ENCODE measurements around the gene KMT2D. TPM values are rescaled to one million over a fixed set of nuclear protein-coding genes. Genes with fewer than 3 reads are reported as not detected.
A peak's percentile ranks its signal among the peaks of the same experiment; 100 is the strongest.

KMT2D gene
- total and polyA plus RNA-seq, 2 experiments from 2014 or later: 17.6 to 120 TPM

DNA sequence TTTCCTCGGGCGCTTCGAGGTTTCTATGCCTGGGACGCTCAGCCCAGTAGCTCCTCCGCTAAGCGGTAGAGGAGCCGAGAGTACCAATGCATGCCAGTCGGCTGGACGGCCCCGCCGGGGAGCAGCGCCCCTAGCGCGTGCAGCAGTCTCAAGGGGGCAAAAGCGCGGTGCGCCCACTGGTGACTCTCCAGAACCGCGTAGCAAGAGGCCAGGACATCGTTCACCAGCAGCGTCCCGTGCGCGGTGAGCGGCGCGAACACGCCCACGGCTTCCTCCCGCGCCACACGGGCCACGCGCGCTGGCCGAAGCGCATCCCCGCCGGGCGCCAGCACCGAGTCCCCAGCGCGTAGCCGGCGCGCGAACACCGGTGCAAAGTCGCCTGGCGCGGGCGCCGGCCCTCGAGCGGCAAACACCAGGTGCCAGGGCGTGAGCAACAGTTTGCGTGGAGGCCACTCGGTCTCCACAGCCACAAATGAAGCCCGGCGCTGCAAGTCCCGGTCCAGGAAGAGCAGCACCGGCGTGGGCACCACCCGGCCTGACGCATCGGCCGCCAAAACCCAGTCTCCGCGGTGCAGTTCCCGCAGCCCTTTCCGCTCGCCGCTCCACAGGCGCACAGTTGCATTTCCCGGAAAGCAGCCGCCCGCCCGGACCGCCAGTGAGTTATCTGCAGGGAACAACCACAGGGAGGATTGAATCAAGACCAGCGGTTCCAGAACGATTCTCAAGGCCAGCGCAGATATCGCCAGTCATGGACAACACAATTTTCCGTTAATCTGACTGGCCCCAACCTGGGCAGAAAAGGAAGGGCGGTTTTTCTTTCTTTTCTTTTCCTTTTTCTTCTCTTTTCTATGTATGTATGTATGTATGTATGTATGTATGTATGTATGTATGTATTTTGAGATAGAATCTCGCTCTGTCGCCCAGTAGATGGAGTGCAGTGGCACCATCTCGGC is 29.5 kb upstream of the KMT2D start (continued):
- TF ChIP-seq, protein P1, sequence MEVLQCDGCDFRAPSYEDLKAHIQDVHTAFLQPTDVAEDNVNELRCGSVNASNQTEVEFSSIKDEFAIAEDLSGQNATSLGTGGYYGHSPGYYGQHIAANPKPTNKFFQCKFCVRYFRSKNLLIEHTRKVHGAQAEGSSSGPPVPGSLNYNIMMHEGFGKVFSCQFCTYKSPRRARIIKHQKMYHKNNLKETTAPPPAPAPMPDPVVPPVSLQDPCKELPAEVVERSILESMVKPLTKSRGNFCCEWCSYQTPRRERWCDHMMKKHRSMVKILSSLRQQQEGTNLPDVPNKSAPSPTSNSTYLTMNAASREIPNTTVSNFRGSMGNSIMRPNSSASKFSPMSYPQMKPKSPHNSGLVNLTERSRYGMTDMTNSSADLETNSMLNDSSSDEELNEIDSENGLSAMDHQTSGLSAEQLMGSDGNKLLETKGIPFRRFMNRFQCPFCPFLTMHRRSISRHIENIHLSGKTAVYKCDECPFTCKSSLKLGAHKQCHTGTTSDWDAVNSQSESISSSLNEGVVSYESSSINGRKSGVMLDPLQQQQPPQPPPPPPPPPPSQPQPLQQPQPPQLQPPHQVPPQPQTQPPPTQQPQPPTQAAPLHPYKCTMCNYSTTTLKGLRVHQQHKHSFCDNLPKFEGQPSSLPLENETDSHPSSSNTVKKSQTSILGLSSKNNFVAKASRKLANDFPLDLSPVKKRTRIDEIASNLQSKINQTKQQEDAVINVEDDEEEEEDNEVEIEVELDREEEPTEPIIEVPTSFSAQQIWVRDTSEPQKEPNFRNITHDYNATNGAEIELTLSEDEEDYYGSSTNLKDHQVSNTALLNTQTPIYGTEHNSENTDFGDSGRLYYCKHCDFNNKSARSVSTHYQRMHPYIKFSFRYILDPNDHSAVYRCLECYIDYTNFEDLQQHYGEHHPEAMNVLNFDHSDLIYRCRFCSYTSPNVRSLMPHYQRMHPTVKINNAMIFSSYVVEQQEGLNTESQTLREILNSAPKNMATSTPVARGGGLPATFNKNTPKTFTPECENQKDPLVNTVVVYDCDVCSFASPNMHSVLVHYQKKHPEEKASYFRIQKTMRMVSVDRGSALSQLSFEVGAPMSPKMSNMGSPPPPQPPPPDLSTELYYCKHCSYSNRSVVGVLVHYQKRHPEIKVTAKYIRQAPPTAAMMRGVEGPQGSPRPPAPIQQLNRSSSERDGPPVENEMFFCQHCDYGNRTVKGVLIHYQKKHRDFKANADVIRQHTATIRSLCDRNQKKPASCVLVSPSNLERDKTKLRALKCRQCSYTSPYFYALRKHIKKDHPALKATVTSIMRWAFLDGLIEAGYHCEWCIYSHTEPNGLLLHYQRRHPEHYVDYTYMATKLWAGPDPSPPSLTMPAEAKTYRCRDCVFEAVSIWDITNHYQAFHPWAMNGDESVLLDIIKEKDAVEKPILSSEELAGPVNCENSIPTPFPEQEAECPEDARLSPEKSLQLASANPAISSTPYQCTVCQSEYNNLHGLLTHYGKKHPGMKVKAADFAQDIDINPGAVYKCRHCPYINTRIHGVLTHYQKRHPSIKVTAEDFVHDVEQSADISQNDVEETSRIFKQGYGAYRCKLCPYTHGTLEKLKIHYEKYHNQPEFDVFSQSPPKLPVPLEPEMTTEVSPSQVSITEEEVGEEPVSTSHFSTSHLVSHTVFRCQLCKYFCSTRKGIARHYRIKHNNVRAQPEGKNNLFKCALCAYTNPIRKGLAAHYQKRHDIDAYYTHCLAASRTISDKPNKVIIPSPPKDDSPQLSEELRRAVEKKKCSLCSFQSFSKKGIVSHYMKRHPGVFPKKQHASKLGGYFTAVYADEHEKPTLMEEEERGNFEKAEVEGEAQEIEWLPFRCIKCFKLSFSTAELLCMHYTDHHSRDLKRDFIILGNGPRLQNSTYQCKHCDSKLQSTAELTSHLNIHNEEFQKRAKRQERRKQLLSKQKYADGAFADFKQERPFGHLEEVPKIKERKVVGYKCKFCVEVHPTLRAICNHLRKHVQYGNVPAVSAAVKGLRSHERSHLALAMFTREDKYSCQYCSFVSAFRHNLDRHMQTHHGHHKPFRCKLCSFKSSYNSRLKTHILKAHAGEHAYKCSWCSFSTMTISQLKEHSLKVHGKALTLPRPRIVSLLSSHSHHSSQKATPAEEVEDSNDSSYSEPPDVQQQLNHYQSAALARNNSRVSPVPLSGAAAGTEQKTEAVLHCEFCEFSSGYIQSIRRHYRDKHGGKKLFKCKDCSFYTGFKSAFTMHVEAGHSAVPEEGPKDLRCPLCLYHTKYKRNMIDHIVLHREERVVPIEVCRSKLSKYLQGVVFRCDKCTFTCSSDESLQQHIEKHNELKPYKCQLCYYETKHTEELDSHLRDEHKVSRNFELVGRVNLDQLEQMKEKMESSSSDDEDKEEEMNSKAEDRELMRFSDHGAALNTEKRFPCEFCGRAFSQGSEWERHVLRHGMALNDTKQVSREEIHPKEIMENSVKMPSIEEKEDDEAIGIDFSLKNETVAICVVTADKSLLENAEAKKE (CRISPR knock-in tag; IDR thresholded peaks at IDR 0.05): no peak
- TF ChIP-seq POLR2AphosphoS5 (IDR thresholded peaks at IDR 0.05; ENCODE audit: low read depth) (no peak), EZH2phosphoT487 (IDR thresholded peaks at IDR 0.05; ENCODE audit: unreplicated experiment) (peak; percentile 82)

DNA sequence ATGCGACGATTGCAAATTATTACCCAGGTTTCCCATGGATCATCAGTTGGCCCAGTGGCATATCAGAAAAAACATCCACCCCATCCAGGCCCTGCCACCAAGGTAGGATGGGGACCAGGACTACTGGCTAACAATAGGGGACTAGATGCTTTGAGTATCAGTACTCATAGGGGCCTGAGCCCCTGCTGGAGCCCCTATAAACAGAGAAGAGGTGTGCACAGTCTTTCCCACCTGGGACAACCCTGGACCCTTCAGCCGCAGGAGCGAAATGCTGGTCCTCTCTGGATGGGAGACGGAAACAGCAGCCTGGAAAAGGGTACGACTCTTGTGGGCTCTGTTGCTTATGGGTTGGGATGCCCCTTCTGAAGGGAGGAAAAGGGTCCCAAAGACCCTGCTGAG is 28.3 kb upstream of the KMT2D start:
- Mint-ChIP-seq H3K9me3 (no peaks in the 10 kb centered on the region), H3K27me3 (ENCODE audit: insufficient read depth, low read depth, poor library complexity) (peaks cover 67% of the 10 kb centered on the region), H3K4me1 (peaks cover 42% of the 10 kb centered on the region), H3K27ac (no peak overlapping the region), H3K36me3 (ENCODE audit: low read depth) (no peaks in the 10 kb centered on the region; the same call in 2 of the 3 replicates), H3K4me3 (peak overlapping the region; percentile 58; the same call in 2 of the 3 replicates)
- H3F3A ChIP-seq (replicated peaks; ENCODE audit: low read depth): peaks cover 12% of the 10 kb centered on the region; the same call in 1 of the 2 replicates
- H3K4me3 ChIP-seq: peak overlapping the region; percentile 49
- H3K27ac ChIP-seq (ENCODE audit: low read depth): no peak overlapping the region
- ATAC-seq (no peak), DNase-seq (ENCODE audit: low spot score) (no peak)
- peaks cover 36% of the 10 kb centered on the region for H3K4me1 ChIP-seq (ENCODE audit: insufficient read depth)
- peaks cover 11% of the 10 kb centered on the region for H4K20me1 ChIP-seq (replicated peaks; ENCODE audit: insufficient read depth)
- H3K36me3 ChIP-seq (ENCODE audit: insufficient read depth): no peaks in the 10 kb centered on the region
- H3K79me2 ChIP-seq (replicated peaks; ENCODE audit: insufficient read depth): no peaks in the 10 kb centered on the region
- H3K9me2 ChIP-seq (ENCODE audit: insufficient read depth): no peaks in the 10 kb centered on the region
- H2AFZ ChIP-seq: no peak overlapping the region
- H3K4me2 ChIP-seq: peak overlapping the region; percentile 78
- peaks cover 88% of the 10 kb centered on the region for H3K27me3 ChIP-seq (ENCODE audit: insufficient read depth)
- TF ChIP-seq, protein P2, sequence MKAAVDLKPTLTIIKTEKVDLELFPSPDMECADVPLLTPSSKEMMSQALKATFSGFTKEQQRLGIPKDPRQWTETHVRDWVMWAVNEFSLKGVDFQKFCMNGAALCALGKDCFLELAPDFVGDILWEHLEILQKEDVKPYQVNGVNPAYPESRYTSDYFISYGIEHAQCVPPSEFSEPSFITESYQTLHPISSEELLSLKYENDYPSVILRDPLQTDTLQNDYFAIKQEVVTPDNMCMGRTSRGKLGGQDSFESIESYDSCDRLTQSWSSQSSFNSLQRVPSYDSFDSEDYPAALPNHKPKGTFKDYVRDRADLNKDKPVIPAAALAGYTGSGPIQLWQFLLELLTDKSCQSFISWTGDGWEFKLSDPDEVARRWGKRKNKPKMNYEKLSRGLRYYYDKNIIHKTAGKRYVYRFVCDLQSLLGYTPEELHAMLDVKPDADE (IDR thresholded peaks at IDR 0.05): no peak
- TF ChIP-seq EZH2 (IDR thresholded peaks at IDR 0.05; ENCODE audit: low read depth, unreplicated experiment): no peak
- TF ChIP-seq CREB1 (CRISPR knock-in tag; IDR thresholded peaks at IDR 0.05; ENCODE audit: low read depth): no peak
- no peak for TF ChIP-seq ZNF331 (CRISPR knock-in tag; IDR thresholded peaks at IDR 0.05; ENCODE audit: low read depth)
- TF ChIP-seq, protein P3, sequence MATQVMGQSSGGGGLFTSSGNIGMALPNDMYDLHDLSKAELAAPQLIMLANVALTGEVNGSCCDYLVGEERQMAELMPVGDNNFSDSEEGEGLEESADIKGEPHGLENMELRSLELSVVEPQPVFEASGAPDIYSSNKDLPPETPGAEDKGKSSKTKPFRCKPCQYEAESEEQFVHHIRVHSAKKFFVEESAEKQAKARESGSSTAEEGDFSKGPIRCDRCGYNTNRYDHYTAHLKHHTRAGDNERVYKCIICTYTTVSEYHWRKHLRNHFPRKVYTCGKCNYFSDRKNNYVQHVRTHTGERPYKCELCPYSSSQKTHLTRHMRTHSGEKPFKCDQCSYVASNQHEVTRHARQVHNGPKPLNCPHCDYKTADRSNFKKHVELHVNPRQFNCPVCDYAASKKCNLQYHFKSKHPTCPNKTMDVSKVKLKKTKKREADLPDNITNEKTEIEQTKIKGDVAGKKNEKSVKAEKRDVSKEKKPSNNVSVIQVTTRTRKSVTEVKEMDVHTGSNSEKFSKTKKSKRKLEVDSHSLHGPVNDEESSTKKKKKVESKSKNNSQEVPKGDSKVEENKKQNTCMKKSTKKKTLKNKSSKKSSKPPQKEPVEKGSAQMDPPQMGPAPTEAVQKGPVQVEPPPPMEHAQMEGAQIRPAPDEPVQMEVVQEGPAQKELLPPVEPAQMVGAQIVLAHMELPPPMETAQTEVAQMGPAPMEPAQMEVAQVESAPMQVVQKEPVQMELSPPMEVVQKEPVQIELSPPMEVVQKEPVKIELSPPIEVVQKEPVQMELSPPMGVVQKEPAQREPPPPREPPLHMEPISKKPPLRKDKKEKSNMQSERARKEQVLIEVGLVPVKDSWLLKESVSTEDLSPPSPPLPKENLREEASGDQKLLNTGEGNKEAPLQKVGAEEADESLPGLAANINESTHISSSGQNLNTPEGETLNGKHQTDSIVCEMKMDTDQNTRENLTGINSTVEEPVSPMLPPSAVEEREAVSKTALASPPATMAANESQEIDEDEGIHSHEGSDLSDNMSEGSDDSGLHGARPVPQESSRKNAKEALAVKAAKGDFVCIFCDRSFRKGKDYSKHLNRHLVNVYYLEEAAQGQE (IDR thresholded peaks at IDR 0.05; ENCODE audit: unreplicated experiment): no peak
- no peak for TF ChIP-seq STAT1 (IDR thresholded peaks at IDR 0.05; ENCODE audit: unreplicated experiment)
- TF ChIP-seq, protein P4, sequence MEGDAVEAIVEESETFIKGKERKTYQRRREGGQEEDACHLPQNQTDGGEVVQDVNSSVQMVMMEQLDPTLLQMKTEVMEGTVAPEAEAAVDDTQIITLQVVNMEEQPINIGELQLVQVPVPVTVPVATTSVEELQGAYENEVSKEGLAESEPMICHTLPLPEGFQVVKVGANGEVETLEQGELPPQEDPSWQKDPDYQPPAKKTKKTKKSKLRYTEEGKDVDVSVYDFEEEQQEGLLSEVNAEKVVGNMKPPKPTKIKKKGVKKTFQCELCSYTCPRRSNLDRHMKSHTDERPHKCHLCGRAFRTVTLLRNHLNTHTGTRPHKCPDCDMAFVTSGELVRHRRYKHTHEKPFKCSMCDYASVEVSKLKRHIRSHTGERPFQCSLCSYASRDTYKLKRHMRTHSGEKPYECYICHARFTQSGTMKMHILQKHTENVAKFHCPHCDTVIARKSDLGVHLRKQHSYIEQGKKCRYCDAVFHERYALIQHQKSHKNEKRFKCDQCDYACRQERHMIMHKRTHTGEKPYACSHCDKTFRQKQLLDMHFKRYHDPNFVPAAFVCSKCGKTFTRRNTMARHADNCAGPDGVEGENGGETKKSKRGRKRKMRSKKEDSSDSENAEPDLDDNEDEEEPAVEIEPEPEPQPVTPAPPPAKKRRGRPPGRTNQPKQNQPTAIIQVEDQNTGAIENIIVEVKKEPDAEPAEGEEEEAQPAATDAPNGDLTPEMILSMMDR (conservative IDR thresholded peaks at IDR 0.05; ENCODE audit: low read depth in 2 of 2): no peak
- no peak for TF ChIP-seq POLR2AphosphoS5 (IDR thresholded peaks at IDR 0.05; ENCODE audit: low read depth)

Data from GM23338 (cell line).